Amygdala (tissue), 56 donors: ENCODE results near the gene THRA.

Experiments used
- DNase-seq, 56 donors: peaks; one replicate each; lab custom pipeline; 2025; lab: John Stamatoyannopoulos, UW

THRA gene

GRCh38 chr17:40108970-40109824, 46.4 kb downstream of the THRA start:
- no peak for DNase-seq

GRCh38 chr17:40110026-40110845, 47.5 kb downstream of the THRA start:
- DNase-seq: no peak

DNA sequence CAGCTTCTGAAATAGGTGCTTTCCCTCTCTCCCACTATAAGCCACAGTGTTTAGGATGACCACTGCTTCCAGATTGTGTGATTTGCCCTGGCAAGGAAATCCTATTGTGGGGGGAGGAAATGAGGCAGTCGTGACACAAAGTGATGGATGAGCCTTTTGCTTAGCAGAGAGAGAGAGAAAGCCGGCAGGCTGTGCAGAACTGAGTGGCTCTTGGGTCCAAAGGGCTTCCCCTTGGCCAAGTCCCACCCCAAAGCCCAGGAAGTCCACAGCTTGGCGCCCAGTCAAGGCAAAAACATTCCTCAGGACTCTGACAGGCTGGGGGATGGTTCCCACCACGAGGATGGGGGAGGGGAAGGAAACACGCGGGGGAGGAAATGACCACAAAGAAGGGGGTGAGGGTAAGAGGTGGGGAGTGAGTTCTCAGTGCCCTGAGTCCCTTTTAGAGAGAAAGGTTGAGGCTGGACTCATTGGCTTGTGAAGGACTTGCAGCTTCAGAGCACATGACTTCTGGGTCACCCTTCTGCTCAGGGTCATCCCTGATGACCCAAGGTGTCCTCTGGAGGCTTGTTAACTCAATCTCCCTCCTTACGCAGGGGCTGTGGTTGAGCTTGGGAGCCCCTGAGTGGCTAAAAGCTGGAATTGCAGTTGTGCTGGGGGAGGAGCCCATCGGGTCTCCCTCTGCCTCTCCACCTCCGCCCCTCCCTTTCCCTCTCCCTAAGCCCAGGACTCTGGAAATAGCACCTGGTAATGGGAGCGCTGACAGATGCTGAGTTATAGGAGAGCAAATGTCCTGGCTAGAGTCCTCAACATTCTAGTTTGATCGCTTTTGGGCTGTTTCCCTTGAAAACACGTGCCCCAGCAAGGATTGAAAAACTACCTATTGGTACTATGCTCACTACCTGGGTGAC, 48.7 kb downstream of the THRA start:
- peak in 52 of 56 donors; percentile 28 to 88 (median 70) for DNase-seq

DNA sequence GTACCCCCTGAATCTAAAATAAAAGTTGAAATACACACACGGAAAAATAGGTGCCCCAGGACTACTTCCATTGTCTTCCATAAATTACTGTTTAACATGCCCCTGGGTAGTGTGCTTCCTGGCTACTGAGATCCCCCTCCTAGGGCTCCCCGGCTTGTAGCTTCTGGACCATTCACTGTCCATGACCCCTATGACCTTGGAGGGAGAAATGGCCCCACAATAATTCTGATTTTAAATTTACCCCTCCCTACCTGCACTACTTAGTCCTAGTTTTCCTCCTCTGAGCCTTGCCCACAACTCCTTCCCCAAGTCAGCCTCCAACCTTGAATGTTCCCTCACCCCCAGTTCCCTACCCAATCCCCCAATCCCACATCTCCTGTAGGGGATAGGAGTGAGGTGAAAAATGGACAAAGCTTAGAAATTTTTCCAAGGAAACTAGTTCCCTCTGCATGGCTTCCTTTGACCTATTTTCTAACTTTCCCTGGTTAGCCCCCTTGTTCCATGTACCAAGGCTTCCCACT, 49.5 kb downstream of the THRA start:
- DNase-seq: no peak

DNA sequence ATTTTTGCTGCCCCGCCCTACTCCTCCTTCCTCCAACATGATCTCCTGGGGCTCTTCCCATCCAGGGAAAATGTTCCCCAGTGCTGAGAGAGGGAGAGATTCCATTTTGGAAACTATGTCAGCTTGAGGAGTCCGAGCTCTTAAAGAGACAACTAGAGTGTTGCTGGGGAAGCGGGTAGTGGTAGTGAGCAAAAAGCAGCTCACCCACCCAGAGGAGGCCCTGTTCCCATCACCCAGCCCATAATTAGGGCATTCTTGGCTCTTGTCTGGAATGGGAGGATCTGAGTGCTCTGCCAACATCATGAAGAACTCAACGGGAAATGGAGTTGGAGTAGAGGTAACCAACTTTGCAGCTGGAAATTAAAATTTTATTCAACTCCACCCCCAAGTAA, 49.9 kb downstream of the THRA start:
- peak in 1 of 56 donors; percentile 37 for DNase-seq

DNA sequence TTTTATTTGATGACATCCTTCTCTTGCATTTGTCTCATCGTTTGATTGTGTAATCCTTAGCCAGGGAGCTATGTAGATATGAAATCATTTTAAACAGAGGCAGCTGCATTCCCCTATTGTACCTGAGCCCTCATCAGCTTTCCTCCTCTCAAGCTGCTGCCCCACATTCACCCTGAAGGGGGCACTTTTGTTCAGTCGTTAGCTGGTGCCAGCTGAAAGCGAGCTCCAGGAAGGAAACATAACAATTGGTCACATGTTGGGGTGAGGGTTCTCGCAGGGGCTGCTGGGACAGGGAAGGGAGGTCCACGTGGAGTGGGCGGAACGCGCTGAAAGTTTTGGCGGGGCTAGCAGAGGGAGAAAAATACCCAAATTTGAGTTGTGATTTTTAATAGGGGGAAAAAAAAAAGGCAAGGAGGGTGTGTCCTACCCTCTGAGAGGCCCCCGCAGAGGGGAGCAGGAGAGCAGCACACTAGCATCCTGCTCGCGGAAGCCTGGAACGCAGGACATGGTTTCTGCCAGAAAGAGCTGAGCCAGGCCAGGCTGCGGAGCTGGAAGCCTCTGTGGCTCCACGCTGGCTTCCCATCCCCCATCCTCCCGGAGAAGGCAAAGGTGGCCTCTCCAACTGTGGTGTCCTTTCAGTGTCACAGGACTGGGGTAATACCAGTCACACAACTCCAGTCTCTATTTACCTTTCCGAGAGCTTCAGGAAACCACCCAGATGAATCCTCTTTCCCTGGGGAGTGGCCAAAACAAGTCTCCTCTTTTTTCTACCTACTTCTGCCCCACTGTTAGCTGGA, 50.5 kb downstream of the THRA start:
- peak in 55 of 56 donors; percentile 64 to 97 (median 90) for DNase-seq

GRCh38 chr17:40113907-40114245, 51.1 kb downstream of the THRA start:
- no peak for DNase-seq

GRCh38 chr17:40115101-40115436, 52.3 kb downstream of the THRA start:
- DNase-seq: no peak

DNA sequence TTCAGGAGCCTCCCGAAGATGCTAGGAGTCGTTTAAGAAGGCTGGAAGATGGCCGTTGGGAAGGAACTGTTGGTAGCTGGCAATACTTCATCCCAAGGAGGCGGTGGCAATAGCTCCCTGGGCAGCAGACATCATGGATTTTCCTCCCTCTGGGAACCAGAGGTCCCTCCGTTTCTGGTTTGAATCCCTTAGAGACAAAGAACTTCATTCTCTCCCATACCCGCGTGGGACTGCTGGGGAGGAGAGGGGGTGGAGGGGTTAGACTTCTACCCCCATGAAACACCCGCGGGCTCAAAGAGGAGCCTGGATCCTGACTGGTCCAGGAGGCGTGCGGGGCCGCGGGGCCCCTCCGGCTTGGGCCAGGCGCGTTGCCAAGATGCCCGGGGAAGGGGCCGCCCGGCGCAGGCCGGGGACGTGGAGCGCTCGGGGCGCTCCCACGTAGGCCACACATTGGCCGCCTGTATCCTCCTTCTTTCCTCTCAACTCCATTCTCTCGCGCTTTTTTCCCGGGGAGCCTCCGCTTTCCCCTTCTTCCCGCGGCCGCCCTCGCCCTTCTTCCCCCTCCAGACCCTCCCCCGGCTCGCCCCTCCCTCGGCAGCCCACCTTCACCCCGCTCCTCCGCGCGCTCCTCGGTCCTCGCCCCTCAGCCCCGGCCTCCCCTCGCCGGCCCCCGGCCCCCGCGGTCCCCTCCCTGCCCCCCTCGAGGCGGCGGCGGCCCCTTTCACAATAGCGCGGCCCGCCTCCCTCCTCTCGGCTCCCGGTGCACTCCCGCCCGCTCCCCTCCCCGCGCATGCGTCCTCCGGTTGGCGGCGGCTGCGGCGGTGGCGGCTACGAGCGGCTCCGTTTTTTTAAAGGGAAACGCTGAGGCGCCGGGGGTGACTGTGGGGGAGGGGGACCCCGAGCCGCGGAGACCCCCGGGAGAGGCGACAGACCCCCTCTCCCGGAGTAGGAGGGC, 58.7 kb downstream of the THRA start, which contains the start of gene MSL1:
TSS of gene MSL1 (plus strand) at position 791 of the 955 bp plus-strand sequence. CDS start 642 bp downstream, outside the sequence.
- DNase-seq: peak in 53 of 56 donors; percentile 14 to 90 (median 77)

- DNase-seq: peak in 21 of 56 donors; percentile 19 to 87 (median 63)
Measured at GRCh38 chr17:40122136-40122998, 59.6 kb downstream of the THRA start.

DNA sequence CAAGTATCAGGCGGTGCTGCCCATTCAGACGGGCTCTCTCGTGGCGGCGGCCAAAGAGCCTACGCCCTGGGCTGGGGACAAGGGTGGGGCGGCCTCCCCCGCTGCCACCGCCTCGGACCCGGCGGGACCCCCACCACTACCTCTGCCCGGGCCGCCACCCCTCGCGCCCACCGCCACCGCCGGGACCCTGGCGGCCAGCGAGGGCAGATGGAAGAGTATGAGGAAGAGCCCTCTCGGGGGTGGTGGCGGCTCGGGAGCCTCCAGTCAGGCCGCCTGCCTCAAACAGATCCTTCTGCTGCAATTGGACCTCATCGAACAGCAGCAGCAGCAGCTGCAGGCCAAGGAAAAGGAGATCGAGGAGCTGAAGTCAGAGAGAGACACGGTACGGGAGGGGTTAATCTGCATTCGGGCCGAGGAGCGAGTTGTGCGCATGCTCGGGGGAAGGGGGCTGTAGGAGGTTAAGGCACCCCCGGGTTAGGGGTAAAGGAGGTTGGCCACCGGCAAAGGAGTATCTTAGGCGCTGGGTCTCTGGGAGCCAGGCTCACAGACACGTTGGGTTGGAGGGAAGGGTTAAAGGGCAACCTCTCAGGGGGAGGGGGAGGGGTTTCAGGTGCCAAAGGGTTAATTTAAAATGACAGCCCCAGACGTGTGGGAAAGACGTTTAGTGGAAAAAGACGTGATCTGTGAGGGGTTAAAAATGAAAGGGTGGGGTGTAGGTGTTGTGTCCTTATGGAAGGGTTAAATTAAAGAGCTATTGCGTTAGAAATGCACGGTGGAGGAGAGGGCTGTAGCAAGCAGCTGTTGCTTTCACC, 60.4 kb downstream of the THRA start:
- peak in 33 of 56 donors; percentile 10 to 60 (median 34) for DNase-seq

DNA sequence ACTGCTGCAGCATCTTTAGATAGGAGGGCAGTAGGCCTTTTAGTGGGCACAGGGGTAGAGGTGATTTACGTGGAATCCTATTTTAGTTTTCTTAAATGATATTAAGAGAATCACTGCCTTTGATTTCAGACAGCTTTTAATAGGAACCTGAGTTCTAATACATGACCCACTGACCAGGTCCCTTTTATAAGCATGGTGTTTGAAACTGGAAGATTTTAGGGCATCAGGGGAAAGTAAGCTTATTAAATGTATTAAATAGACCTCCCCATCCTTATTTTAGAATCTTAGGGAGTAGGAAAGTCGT, 61.0 kb downstream of the THRA start:
- DNase-seq: no peak

DNA sequence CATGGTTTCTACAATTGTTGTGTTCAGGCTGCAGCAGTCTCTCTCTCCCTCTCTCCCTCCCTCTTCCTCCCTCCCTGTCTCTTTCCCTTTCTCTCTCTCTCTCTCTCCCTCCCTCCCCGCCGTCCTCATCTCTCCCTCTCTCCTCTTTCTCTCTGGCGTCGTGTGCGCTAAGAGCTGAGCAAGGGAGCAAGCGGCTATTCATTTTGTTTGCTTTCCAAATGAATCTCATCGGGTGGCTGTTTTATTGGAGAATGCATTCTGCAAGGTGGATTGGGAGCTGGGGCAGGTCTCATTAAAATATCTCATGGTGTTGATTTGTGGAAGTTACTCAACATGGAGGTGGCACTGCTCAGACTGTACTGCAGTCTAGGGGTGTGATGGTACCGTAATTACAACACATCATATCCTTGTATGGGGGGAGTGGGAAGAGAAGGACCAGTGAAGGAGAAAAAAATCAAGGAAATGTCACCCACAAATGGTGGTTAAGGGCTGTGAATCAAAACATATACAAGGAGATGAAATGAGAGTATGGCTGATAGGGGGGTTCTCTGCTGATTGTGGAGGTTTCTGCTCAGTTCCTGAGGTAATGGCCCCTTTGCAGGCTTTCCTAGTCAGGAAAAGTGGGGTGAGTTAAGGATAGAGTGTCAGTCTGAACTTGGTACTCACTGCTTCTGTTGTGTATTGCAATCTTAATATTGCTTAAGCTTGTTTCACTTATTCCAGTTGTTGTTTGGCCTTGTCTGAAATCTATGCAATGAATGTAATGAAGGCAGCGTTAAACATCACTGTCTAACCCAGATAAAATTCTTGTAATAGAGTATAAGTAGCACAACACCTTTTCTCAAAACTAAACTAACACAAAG, 61.7 kb downstream of the THRA start:
- peak in 14 of 56 donors; percentile 8 to 56 (median 17) for DNase-seq

DNA sequence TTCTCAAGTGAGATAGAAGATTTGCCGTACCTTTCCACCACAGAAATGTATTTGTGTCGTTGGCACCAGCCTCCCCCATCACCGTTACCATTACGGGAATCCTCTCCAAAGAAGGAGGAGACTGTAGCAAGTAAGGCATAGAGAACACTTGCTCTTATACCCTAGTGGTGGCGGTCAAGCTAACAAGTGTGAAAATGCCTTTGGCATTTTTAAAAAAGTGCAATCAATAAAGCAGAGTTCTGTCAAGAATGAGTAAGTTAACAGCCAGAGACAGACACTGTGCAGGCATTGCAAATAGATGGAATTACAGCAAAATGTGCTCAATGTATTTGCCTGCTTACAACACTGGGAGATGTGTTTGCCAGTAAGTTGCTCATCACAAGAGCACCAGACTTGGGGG, 66.7 kb downstream of the THRA start:
- DNase-seq: no peak

- peak in 3 of 56 donors; percentile 1 to 25 (median 3) for DNase-seq
Measured at GRCh38 chr17:40130352-40131042, 67.7 kb downstream of the THRA start.
